ENCODE data around the gene HOXB9. TPM values are rescaled to one million over a fixed set of nuclear protein-coding genes. Genes with fewer than 3 reads are reported as not detected.

HOXB9 gene
- total RNA-seq, 1 donor from 2014 or later = not detected

DNA sequence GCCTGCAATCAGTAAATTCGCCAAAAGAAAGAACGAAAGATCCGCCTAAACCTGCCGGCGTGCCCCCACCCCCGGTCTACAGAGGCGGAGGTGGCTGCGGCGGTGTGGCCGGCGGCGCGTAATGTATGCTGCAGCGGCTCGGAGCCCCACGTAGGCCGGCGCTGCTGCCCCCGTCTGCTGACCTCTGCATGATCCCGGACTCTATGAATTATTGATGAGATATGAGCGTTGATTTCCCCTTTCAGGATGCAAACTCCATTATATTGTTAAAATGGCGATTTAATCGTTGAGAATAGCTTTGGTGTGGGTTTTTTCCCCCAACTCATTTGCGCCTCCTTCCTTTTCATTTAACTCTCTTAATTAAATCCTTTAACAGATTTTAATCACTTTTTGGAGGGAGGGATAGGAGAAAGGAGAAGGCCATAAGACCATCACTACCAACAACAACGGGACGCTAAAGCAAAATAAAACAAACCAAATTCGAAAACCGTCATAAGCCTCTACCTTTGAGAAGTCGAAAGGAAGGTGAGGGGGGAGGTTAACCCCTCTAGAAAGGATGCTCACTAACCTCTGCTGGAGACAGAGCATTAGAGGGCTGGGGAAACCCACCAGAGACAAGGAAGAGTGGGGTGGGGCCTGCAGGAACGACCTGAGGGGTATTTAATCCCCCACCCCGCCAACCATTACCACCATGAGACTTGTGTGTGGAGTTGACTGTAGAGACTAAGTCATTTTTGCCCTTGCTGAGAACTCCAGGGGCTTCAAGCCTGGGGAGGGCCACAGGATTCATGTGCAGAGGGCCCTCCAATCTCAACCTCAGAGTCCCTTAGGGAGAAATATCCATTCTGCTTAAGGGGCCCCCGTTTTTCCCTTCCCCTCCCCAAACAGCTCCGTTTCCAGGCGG lies 39.6 kb downstream of the HOXB9 start:
- Histone ChIP-seq H3K27me3 (no peaks in the 10 kb centered on the region), H3K9me3 (no peaks in the 10 kb centered on the region), H3K4me1 (peaks cover 0 to 29% of the 10 kb centered on the region in 2 donors), H3K27ac (peak overlapping the region; percentile 96 to 97), H3K36me3 (no peaks in the 10 kb centered on the region), H3K4me3 (peak overlapping the region; percentile 64 to 72)
- TF ChIP-seq CTCF (IDR thresholded peaks at IDR 0.05) = no peak
- intact Hi-C loops (cut with DNase I) = no loop called here
- no peak for DNase-seq (ENCODE audit: low spot score in 2 of 2)

GRCh38 chr17:48584223-48584741 lies 41.9 kb downstream of the HOXB9 start:
- H3K9me3 ChIP-seq = no peaks in the 10 kb centered on the region
- no peak for TF ChIP-seq CTCF (IDR thresholded peaks at IDR 0.05)
- no peak for DNase-seq (ENCODE audit: low spot score in 2 of 2)
- H3K27me3 ChIP-seq = no peaks in the 10 kb centered on the region
- H3K4me1 ChIP-seq = peaks cover 0 to 32% of the 10 kb centered on the region in 2 donors
- intact Hi-C loops (cut with DNase I) = no loop called here
- peak overlapping the region; percentile 96 to 97 for H3K27ac ChIP-seq
- H3K36me3 ChIP-seq = no peaks in the 10 kb centered on the region
- H3K4me3 ChIP-seq = peak overlapping the region; percentile 64 to 72

DNA sequence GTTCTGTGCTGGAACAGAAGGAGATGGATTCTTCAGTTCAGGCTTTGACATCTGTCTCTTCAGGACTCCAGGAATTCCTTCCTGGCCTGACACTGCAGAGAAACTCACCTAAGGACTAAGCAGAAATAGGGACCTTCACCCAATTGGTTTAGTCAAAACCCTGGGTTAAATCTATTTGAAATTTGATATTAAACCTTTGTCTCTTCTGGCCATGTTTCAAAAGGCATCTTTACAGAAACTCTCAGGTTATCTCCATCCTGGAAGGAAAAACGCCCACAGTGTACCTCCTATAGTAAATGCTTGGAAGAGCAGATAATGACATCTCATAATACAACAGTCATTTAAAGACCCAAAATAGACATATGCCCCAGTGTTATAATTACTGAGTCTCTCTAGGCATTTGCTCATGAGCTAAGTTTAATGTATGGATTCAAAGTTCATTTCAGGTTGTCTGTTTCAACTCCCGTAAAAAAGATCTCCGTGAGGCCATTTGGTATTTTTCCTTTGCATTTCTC lies 42.4 kb downstream of the HOXB9 start:
- no peak overlapping the region for H3K4me3 ChIP-seq
- peak overlapping the region; percentile 96 to 97 for H3K27ac ChIP-seq
- DNase-seq (ENCODE audit: low spot score in 2 of 2) = no peak

DNA sequence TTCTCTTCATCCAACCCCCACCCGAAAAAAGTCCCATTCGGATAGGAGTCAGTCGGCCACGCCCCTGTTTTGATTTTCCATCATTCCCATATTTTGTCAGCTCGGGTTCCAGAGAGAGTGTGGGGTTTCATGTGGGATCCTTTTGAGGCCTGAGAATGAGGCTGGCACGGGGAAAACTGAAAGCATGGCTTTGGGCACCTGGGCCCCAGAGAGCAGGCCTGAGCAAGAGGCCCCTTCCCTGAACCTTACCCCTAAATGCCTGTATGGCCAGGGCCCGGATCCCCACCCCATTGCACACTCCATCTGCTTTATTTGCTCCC lies 43.4 kb downstream of the HOXB9 start:
- Histone ChIP-seq H3K27me3 (no peaks in the 10 kb centered on the region), H3K4me1 (peaks cover 0 to 37% of the 10 kb centered on the region in 2 donors), H3K4me3 (peak overlapping the region; percentile 67 to 75), H3K36me3 (no peaks in the 10 kb centered on the region), H3K9me3 (no peaks in the 10 kb centered on the region), H3K27ac (peak overlapping the region; percentile 96 to 97)
- no peak for TF ChIP-seq CTCF (IDR thresholded peaks at IDR 0.05)
- DNase-seq (ENCODE audit: low spot score in 2 of 2) = no peak
- intact Hi-C loops (cut with DNase I) = no loop called here

More for the DNA sequence above, 42.4 kb downstream of the HOXB9 start:
- TF ChIP-seq CTCF (IDR thresholded peaks at IDR 0.05) = no peak
- no peaks in the 10 kb centered on the region for H3K27me3 ChIP-seq
- no peaks in the 10 kb centered on the region for H3K9me3 ChIP-seq
- H3K36me3 ChIP-seq = no peaks in the 10 kb centered on the region
- intact Hi-C loops (cut with DNase I) = no loop called here
- H3K4me1 ChIP-seq = peaks cover 0 to 36% of the 10 kb centered on the region in 2 donors

DNA sequence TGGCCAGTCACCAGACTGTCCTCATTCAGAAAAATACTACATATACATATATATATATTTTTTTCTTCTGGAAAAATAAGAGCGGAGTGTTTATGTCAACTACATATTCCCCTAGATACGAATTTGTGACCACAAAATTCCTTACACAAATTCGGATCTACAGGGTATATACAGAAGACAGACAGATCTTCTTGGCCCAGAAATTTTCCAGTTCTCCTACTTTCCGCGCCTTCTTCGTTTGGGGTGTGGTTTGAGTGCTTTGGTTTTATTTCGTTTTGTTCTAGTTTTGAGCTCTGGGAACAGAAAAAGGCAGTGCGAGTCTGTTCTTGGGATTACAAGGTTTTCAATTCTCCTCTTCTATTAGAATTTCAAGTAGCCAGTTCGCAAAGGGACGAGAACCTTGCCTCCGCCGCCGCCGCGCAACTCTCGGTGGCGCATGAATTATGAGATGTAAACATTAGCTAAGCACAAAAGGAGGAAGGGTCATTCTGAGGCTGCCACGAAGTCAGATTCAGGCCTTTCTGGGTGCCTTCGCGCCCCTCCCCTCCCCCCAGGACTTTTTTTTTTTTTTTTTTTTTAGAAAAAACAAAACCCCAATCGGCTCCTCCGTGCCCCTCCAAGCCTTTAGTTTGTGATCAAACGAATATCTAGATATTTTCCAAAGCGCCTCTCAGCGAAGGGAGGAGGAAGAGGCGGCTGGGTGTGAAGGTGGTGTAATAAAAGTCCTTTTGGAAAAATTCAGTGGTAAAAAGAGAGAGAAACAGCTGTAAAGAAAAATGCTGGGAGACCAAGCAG lies 46.2 kb downstream of the HOXB9 start:
- TF ChIP-seq CTCF (IDR thresholded peaks at IDR 0.05) = no peak
- peak overlapping the region; percentile 96 to 97 for H3K27ac ChIP-seq
- no peak for DNase-seq (ENCODE audit: low spot score in 2 of 2)
- no peaks in the 10 kb centered on the region for H3K9me3 ChIP-seq
- no peaks in the 10 kb centered on the region for H3K36me3 ChIP-seq
- H3K27me3 ChIP-seq = no peaks in the 10 kb centered on the region
- H3K4me1 ChIP-seq = peaks cover 4 to 43% of the 10 kb centered on the region in 2 donors
- H3K4me3 ChIP-seq = peak overlapping the region in 1 of 2 donors; percentile 75
- intact Hi-C loops (cut with DNase I) = no loop called here

All from ascending aorta (tissue), 2 donors.